Mucosa of descending colon (tissue), 3 donors: ENCODE measurements around the gene AGAP1. TPM values are rescaled to one million over a fixed set of nuclear protein-coding genes. Genes with fewer than 3 reads are reported as not detected.

Experiments
- ATAC-seq: fragments of 200-7000 bp; cut with Tn5 transposase; one replicate; pipeline ENCODE4 v1.9.1; 2020; ENCODE audit warnings: mild to moderate bottlenecking, moderate library complexity
- DNase-seq, 3 donors: peaks; one replicate each; pipeline ENCODE4 v3.0.0-alpha.2; 2020
- H3K36me3 ChIP-seq: fragments of 200-600 bp; one replicate; pipeline ENCODE4 v1.8.0; 2021; ENCODE audit warnings: low read depth, mild to moderate bottlenecking
- H3K4me1 ChIP-seq: fragments of 200-600 bp; one replicate; pipeline ENCODE4 v1.8.0; 2021; ENCODE audit warnings: low read depth, mild to moderate bottlenecking
- H3K4me3 ChIP-seq: fragments of 200-600 bp; one replicate; pipeline ENCODE4 v1.8.0; 2021; ENCODE audit warnings: mild to moderate bottlenecking
- H3K9me3 ChIP-seq: fragments of 200-600 bp; one replicate; pipeline ENCODE4 v1.8.0; 2021; ENCODE audit warnings: mild to moderate bottlenecking
- CTCF ChIP-seq: fragments of 200-600 bp; IDR thresholded peaks from one replicate; pipeline ENCODE4 v1.8.0; 2022; ENCODE audit warnings: antibody characterized with exemption, mild to moderate bottlenecking
- intact Hi-C, 2 donors: fragments of 100-400 bp; cut with DNase I in 1 of 2; cut with micrococcal nuclease in 1 of 2; formaldehyde crosslinking; loops; one replicate each; pipeline versions ENCODE4 v1.11.0 to v1.11.1; 2022; cut with DNase I, micrococcal nuclease
- total RNA-seq, 3 donors: library from RNA; stranded (reverse); fragmentation: NEBNext Ultra II Directional in 2 of 3; extraction: Animal tissue kit (Norgen Biotek cat#: 25700) in 2 of 3; gene quantifications; one replicate each; pipeline versions ENCODE4 v1.2.1 to v1.2.4, GENCODE V29; 2021 to 2023
- donor health status: DM: no; HTN: no; CAD: no; lungs with moderate emphysema.
- donor health status: DM: no; HTN: no; CAD: no.
- donor health status: DM: no; HTN: yes; CAD: no.

Gene AGAP1
- total RNA-seq, 3 donors from 2014 or later = 68.1 to 112 (median 88.9) TPM

- intact Hi-C loops = no loop called here
- no peak for ATAC-seq
- no peak overlapping the region for H3K4me3 ChIP-seq
- DNase-seq = no peak
- H3K4me1 ChIP-seq = no peaks in the 10 kb centered on the region
- no peak for TF ChIP-seq CTCF
- no peaks in the 10 kb centered on the region for H3K36me3 ChIP-seq
- no peaks in the 10 kb centered on the region for H3K9me3 ChIP-seq
These were observed 225.5 kb downstream of the AGAP1 start for GRCh38 chr2:235719146-235719942.

GRCh38 chr2:235721625-235722024 lies 227.8 kb downstream of the AGAP1 start:
- Histone ChIP-seq H3K4me3 (no peak overlapping the region), H3K36me3 (no peaks in the 10 kb centered on the region), H3K9me3 (no peaks in the 10 kb centered on the region), H3K4me1 (no peaks in the 10 kb centered on the region)
- intact Hi-C loops = no loop called here
- ATAC-seq (no peak), DNase-seq (no peak)
- no peak for TF ChIP-seq CTCF

GRCh38 chr2:235722869-235723268 lies 229.0 kb downstream of the AGAP1 start:
- intact Hi-C loops = no loop called here
- Histone ChIP-seq H3K9me3 (no peaks in the 10 kb centered on the region), H3K4me1 (no peaks in the 10 kb centered on the region), H3K4me3 (no peak overlapping the region), H3K36me3 (no peaks in the 10 kb centered on the region)
- ATAC-seq (no peak), DNase-seq (no peak)
- no peak for TF ChIP-seq CTCF

- no peak for TF ChIP-seq CTCF
- no peaks in the 10 kb centered on the region for H3K4me1 ChIP-seq
- intact Hi-C loops = no loop called here
- ATAC-seq (no peak), DNase-seq (no peak)
- no peak overlapping the region for H3K4me3 ChIP-seq
- H3K36me3 ChIP-seq = no peaks in the 10 kb centered on the region
- H3K9me3 ChIP-seq = no peaks in the 10 kb centered on the region
These were observed 229.5 kb downstream of the AGAP1 start for GRCh38 chr2:235723371-235723770.

GRCh38 chr2:235723811-235724465 lies 230.1 kb downstream of the AGAP1 start:
- H3K4me3 ChIP-seq = no peak overlapping the region
- no peak for ATAC-seq
- no peak for DNase-seq
- H3K36me3 ChIP-seq = no peaks in the 10 kb centered on the region
- peaks cover 3% of the 10 kb centered on the region for H3K4me1 ChIP-seq
- no peaks in the 10 kb centered on the region for H3K9me3 ChIP-seq
- no peak for TF ChIP-seq CTCF
- intact Hi-C loops = no loop called here
